ENCODE results near the gene HLA-DRB5.
"Not testable (repeated sequence)": the region's sequence is repeated elsewhere in the genome, so short reads cannot be mapped to it uniquely, and the experiment has no call there.

Gene HLA-DRB5

GRCh38 chr6:32501016-32501415 lies 29.1 kb downstream of the HLA-DRB5 start:
- FAIRE-seq, result no peak

DNA sequence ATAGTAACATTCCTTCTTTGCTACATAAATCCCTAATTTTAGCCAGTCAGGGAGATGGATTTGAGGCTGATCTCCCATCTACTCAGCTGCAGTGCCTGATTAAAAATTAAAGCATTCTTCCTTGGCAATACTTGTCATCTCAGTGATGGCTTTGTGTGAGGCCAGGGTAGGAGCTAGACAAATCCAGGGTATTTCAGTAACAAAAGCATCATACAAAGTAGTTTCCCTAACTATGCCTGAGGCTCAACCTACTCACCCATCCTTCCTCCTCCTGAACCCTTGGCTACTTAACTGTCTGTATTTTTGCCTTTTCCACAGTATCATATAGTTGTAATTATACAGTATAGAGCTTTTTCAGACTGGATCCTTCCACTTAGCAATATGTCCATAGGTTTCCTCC lies 37.7 kb downstream of the HLA-DRB5 start:
- FAIRE-seq, result no peak

DNA sequence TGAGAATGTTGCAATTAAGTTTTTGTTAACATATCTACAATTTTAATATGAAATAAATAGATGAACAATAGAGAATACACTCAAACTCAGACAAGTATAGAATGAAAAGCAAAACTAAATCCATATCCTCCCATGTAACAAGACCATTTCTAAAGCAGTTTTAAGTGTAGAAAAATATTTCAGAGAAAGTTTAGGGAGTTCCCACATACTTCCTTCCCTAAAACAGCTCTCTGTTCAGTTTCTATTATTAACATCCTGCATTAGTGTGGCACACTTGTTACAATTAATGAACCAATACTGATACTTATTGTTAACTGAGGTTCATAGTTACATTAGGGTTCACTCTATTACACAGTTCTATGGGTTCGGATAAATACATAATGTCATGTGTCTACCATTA lies 38.4 kb downstream of the HLA-DRB5 start:
- no peak for FAIRE-seq

GRCh38 chr6:32488083-32488482 lies 42.0 kb downstream of the HLA-DRB5 start:
- no peak for FAIRE-seq

DNA sequence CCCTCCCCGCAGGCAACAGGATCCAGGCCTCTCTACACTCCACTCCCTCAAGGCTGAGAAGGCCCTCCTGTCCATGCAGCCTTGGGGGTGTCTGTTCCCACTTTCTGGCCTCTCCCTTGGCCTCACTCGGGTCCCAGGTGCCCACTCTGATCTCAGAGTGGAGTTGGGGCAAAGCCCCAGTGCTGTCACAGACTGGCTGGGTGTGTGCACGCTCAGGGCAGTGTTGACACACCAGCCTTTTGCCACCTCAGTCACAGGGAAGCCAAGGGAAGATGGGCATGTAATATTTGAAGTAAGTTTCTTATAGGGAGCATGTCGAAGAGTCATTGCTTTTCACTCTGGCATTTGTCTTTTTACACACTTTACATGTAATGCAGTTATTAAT lies 45.5 kb downstream of the HLA-DRB5 start:
- no peak for FAIRE-seq

GRCh38 chr6:32483968-32484613 lies 46.0 kb downstream of the HLA-DRB5 start:
- no peak for FAIRE-seq

- no peak for FAIRE-seq
Observed at GRCh38 chr6:32475392-32476206, 54.5 kb downstream of the HLA-DRB5 start.

- FAIRE-seq, result peak; percentile 77
Observed at GRCh38 chr6:32473376-32474348, 56.4 kb downstream of the HLA-DRB5 start.

DNA sequence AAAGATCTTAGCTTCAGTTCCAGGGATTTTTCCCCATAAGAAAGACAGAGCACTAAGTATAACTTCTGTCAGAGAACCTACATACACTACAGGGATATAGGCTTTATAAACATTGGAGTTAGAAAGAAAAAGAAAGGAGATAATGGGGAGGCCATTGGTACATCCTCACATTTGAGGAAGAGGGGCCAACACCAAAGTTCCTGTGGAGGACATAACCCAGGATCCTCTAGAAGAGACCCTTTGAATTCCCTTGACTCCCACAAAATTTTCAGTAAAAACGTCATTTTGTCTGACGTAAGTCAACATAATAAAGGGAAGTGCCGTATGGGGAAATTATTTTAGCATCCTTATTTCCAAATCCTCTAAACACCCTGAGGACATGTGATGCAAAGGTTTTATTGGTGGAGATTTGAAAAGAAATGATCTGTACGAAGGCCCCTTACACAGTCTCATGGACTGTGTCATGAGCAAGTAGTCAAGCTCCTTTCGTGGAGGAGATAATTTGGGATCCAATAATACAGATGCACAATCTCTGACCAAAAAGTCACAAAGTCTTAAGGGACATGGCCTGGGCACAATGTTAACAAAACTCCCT lies 57.2 kb downstream of the HLA-DRB5 start:
- no peak for FAIRE-seq

DNA sequence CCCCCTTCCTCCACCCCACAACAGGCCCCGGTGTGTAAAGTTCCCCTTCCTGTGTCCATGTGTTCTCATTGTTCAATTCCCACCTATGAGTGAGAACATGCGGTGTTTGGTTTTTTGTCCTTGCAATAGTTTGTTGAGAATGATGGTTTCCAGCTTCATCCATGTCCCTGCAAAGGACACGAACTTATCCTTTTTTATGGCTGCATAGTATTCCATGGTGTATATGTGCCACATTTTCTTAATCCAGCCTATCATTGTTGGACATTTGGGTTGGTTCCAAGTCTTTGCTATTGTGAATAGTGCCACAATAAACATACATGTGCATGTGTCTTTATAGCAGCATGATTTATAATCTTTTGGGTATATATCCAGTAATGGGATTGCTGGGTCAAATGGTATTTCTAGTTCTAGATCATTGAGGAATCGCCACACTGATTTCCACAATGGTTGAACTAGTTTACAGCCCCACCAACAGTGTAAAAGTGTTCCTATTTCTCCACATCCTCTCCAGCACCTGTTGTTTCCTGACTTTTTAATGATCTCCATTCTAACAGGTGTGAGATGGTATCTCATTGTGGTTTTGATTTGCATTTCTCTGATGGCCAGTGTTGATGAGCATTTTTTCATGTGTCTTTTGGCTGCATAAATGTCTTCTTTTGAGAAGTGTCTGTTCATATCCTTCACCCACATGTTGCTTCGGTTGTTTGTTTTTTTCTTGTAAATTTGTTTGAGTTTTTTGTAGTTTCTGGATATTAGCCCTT lies 62.2 kb downstream of the HLA-DRB5 start:
- not testable (repeated sequence) for FAIRE-seq
